ENCODE measurements around the gene RACGAP1.

RACGAP1 gene

DNA sequence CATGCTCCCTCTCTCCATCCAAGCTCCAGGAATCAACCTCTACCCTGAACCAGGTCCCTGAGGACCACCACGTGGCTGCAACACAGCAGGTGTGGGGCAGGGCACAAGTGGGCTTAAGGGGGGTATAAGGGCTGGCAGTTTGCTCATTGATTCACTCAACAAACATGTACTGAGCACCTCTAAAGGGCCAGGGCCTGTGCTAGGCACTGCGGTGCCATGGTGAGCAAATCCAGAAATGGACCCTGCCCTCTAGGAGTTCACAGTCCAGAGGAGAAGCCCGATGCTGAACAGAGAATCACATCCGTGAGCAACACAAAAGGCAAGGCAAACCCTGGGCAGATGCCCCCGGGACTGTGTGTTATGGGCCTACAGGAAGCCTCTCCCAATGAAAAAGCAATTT lies 81.2 kb downstream of the RACGAP1 start:
- no peak for DNase-seq

DNA sequence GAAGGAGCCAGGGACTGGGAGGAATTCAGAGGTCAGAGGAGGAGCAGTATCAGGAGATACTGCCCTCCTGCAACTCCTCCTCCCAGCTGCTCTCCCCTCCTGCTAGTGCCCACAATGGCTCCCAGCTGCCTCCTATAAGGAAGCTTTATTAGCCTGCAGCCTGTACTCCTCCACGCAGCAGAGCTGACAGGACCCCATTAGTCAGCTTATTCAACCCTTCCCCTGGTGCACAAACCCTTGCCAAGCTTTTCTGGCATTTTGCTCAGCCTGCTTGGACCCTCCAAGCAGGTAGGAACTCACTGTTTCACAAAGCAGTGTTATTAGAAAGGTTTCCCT lies 81.7 kb downstream of the RACGAP1 start:
- DNase-seq, result no peak

DNA sequence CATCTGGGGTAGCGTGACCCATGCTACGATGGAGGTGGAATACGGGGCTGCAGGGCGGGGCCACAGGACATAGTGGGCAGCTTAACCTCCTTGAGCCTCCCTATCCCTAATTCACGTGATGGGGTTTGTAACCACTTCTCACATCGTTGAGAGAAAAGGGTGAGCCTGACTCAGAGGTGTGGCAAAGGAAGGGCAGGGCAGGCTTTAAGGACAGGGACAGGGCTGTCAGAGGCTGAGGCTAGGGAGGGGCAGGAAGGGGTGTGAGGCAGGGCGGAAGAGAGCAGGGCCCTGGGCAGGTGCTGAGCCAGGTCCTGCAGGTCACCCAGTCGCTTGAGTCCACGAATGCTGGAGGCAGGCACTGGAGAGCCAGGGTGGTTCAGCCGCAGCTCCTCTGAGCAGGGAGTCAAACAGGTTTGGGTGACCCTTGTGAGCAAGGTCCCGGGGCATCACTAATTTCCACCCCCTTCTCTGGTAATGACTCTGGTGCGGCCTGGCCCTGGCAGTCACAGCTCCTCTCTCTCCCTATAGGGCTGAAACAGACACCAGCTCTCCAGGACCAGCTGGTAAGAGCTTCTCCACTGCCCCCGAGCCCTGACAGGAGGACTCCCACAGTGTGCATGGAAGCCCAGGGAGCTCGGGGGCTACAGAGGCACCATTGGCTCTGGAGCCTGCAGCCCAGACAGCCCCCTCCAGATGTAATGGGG lies 82.2 kb downstream of the RACGAP1 start:
- DNase-seq, result no peak

DNA sequence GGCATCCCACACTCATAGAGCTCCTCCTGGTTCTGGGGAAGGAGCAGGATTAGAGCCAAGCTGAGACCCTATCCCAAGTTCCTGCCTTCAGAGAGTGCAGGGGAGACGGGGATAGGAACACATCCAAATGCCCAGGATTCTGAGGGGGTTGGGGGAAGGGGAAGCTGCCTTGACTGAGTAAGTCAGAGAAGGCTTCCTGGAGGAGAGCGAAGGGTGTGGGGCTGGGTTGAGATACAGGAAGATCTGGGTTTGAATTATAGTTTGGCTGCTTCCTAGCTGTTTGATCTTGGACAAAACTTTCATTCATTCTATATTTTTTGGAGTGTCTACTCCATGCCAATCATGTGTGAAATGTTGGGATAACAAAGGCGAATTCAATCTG lies 82.8 kb downstream of the RACGAP1 start:
- no peak for DNase-seq

DNA sequence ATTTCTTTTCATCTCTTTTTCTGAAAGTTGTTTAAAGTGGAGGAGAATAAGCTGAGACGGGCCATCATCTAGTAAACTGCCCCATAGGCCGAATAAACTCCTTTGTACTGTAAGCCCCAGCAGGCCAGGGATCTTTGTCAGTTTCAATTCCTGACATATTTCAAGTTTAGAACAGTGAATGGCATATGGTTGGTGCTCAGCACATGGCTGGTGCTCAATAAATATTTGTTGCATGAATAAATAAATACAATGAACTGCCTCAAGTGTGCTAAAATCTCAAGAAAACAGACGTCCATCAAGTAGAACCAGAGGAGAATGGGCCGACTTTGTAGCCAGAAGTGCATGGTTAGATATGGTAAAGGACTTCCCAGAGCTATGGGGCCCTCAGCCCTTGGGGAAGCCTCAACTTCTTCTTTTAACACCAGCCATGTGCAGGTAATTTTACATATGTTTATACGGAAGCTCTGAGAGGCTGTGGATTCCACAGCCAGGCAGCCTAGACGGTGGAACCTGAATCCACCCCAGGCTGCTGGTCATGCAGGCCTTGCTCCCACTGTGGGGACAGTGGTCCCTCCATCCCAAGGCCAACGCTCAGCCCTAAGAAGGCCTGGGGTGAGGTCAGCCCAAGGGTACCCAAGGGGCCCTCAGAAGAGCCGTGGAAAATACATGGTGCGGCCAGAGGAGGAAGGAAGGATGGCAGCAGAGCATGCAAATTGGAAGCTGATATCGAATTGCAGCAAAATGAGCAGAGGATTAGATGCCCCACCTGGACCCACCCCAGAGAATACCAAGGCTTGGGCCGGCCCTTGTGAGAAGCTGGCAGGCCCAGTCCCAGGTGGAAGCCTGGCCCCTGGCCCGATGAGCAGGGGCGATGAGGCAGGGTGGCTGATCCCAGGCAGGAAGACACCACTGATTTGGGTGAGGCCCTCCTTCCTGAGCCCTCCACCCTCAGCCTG lies 83.5 kb downstream of the RACGAP1 start:
- DNase-seq, result no peak

DNA sequence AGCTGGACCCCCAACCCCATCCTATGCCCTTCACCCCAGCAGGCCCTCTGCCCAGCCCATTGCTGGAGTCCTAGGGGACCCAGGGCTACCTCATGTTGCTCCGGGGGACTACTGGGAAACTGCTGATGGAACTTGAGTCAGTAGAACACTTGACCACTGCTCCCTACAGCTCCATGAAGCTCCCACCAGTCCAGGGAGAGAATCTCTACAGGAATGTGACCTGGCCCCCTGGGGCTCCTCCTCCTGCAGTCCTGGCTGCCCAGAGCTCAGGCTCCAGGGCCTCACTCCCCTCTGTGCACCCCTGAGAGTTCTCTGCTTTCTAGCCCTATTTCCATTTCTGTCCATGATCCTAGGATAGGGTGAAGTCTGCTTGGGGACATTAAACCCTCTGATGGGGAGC lies 85.6 kb downstream of the RACGAP1 start:
- no peak for DNase-seq

DNA sequence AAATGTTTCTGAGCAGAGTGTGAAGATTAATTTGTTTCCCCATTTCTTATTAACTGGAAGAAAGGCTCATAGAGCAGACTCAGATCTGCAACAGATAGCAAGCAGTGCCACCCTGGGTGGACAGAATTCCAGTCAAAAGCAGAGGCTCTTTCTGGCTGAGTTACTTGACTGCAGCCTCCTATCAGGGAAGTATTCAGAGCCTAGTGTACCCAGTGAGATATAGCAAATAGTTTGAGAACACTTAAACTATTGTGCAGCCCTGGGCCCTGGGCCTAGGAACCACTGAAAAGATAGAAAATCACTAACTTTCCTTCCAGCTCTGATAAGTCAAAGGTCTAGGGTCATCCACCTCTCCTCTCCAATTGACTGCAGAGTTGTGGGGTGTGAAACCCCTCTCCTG lies 86.0 kb downstream of the RACGAP1 start:
- DNase-seq, result no peak

All from amygdala (tissue), 56 donors.